Stimulated activated CD8-positive, alpha-beta memory T cell treated with anti-CD3 and anti-CD28 coated beads, Interleukin-4, amount 100 ng/mL, for 4 hours (primary cell): ENCODE measurements around the gene GATAD2A.

Source experiments
- DNase-seq, 2 donors: peaks; one replicate each; pipeline ENCODE4 v3.0.0-alpha.2; 2020; ENCODE audit warnings: low read depth in 2 of 2, low spot score in 1 of 2

The GATAD2A gene

GRCh38 chr19:19529783-19530422 is 124.4 kb downstream of the GATAD2A start:
- DNase-seq: no peak

GRCh38 chr19:19530423-19530804 is 124.9 kb downstream of the GATAD2A start:
- no peak for DNase-seq

DNA sequence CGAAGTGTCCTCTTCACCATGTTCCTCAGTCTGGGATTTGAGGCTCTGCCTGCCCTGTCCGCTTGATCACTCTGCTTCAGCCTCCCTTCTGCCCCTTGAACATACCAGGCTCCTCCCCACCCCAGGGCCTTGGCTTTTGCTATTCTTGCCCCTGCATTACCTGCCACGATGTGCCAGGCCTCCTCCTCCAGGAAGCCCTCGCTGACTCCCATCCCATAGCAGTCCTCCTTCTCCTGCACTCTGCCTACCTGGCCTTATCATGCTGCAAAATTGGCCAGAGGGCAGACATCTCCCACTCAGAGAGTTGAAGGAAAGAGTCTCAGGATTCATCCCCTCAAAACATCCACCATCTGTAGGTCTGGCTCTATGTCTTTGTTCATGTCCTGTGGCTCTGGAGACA is 125.4 kb downstream of the GATAD2A start:
- no peak for DNase-seq

- peak; percentile 68 to 80 for DNase-seq
These were observed 126.7 kb downstream of the GATAD2A start for GRCh38 chr19:19531951-19532805.

GRCh38 chr19:19532806-19533701 is 127.6 kb downstream of the GATAD2A start:
- DNase-seq: no peak

- DNase-seq: no peak
These were observed 128.4 kb downstream of the GATAD2A start for GRCh38 chr19:19533841-19534240.

GRCh38 chr19:19534556-19535265 is 129.2 kb downstream of the GATAD2A start:
- DNase-seq: no peak

GRCh38 chr19:19535311-19536191 is 130.1 kb downstream of the GATAD2A start:
- no peak for DNase-seq

DNA sequence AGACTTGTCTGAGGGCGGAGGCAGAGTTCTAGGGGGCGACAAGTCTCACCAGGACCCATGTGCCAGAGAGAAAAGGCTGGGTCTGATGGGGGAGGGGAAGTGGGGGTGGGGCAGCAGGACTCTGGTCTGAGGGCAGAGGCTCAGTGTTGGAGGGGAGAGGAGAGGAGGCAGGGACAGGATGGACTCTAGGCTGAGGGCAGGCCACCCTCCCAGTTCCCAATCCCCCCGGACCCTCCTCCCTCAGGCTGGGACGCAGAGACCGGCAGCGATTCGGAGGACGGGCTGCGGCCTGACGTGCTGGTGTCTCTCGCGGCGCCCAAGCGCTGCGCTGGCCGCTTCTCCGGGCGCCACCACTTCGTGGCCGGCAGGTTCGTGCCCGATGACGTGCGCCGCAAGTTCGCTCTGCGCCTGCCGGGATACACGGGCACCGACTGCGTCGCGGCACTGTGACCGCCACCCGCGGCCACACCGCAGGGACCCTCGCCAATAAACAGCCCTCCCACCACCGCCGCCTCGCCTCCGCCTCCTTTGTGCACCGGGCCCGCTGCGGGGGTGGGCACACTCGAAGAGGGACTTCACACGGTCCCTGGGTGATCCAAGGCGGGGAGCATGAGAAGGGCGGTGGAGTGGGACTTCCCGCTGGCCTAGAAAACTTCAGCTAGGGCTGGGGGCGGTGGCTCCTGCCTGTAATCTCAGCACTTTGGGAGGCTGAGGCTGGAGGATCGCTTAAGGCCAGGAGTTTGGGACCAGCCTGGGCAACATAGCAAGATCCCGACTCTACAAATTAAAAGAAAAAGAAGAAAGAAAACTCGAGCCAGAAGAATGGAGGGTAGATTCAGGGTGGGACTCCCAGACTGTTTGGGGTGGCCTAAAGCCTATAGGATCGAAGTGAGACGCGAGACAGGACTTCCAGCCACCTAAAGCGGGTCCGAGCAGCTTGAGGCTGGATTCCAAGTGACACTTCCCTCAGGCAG is 131.9 kb downstream of the GATAD2A start:
- DNase-seq: peak in 1 of 2 donors; percentile 13

DNA sequence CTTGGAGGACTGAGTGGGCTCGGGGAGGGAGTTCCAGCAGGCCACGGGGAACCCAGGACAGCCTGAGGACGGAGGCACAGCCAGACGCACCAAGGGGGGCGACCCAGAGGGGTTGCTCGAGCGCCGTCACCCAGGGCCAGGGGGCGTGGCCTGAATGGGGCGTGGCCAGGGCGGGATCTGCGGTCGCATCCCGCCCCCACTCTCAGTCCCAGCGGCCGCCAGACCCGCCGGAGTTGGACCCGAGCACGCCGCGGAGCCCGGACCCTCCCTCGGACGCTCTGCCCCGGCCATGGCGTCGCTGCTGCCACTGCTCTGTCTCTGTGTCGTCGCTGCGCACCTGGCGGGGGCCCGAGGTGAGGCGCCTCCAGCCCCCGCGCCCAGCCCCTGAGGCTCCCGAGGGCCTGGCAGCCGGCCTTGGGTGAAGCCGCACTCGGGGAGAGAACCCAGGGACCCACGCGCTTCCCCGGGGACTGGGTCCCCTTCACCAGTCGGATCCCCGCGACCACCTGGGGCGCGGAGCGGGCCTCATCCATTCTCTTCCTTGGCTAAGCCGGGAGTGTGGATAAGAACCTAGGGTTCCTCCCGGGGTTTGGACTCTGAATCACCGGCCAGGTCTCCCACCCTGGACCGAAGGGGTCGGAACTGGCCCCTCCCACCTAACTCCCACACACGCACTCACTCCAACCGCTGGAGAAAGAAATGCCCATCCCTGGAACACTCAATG is 132.7 kb downstream of the GATAD2A start, which contains the start of gene CILP2:
Gene CILP2 (plus strand): TSS at position 205 of the 724 bp plus-strand sequence. CDS start 85 bp downstream, at position 290.
- peak in 1 of 2 donors; percentile 16 for DNase-seq

DNA sequence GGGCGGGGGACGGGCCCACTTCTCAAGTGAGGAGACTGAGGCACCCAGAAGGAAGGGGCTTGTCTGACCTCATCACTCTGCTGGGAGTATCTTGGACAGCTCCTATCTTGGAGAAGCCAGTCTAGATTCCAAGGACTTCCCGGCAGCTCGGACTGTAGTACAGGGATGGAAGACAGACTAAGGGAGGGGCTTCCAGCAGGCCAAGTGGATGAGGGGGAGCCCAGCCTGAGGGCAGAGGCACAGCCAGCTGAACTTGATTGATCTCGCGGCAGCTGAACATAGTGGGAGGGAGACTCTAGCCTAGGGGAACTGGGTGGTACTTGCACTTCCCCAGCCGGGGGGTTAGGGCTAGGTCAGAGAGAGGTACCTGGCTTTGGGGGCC is 133.3 kb downstream of the GATAD2A start:
- DNase-seq: no peak

DNA sequence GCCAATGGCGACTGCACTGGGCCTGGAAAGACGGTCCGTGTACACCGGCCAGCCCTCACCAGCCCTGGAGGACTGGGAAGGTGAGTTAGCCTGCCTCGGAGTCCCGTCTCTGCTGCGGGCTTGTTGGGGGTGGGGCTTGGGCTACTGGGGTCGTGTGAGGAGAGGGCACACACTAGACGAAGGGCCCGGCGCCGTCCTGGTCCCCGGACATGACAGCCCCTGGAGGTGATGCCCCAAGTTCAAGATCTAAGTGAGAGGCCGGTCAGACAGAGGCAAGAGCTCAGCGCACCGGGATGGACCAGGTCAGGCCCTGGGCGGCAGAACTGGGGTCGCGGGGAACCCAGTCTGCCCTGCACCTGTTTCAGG is 134.2 kb downstream of the GATAD2A start:
- DNase-seq: no peak

DNA sequence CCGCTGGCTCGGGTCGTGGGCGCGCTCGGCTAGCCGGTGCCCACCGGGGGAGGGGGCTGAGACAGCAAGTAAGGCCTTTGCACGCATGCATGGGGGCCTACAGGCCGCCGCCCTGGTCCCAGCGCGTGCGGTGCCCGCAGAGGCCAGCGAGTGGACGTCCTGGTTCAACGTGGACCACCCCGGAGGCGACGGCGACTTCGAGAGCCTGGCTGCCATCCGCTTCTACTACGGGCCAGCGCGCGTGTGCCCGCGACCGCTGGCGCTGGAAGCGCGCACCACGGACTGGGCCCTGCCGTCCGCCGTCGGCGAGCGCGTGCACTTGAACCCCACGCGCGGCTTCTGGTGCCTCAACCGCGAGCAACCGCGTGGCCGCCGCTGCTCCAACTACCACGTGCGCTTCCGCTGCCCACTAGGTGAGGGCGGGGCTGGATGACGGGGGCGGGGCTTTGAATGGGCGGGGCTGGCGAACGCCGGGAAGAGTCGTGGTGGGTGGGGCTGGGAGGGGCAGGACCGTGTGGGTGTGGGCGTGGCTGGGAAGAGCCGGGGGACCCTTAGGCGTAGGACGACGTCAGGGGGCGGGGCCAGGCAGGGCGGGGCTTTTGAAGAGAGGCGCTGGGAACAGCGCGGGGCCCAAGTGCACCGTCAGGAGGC is 134.7 kb downstream of the GATAD2A start:
- DNase-seq: peak; percentile 42 to 53

GRCh38 chr19:19540715-19541515 is 135.4 kb downstream of the GATAD2A start:
- peak; percentile 40 to 41 for DNase-seq

- DNase-seq: no peak
These were observed 136.1 kb downstream of the GATAD2A start for GRCh38 chr19:19541616-19542015.

DNA sequence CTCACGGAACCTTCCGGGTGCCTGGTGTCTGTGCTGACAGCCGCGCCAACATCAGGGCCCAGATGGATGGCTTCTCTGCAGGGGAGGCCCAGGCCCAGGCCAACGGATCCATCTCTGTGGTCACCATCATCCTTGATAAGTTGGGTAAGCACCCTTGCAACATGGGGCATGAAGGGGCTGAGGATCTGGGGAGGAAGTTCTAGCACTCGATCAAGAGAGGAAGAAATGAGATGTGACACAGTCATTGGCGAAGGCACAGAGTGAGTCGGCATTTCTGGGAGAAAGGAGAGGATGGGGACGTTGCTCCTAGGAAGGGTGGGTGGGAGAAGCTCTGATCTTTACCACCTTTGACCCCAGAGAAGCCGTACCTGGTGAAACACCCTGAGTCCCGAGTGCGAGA is 137.0 kb downstream of the GATAD2A start:
- DNase-seq: no peak

GRCh38 chr19:19543101-19543500 is 137.6 kb downstream of the GATAD2A start:
- no peak for DNase-seq
